Tibial artery (tissue), 4 donors: ENCODE measurements around the gene SNX9.

ENCODE experiments used
- DNase-seq, 2 donors: peaks; one replicate each; pipeline ENCODE4 v3.0.0-alpha.2; 2019
- H3K27ac ChIP-seq, 2 donors: fragments of 200-600 bp; sonication (generic) in 1 of 2; 1 replicate in 1 of 2; 2 replicates in 1 of 2; pipeline ENCODE4 v1.5.1; 2018 to 2019; ENCODE audit warnings: mild to moderate bottlenecking in 1 of 2
- H3K27me3 ChIP-seq, 2 donors: fragments of 200-600 bp; sonication (generic) in 1 of 2; one replicate each; pipeline versions ENCODE4 v1.5.1 to v1.6.0; 2016 to 2019
- H3K36me3 ChIP-seq, 3 donors: fragments of 200-600 bp; sonication (generic) in 2 of 3; one replicate each; pipeline ENCODE4 v1.5.1; 2016 to 2019; ENCODE audit warnings: mild to moderate bottlenecking in 2 of 3
- H3K4me1 ChIP-seq, 4 donors: fragments of 200-600 bp; sonication (generic) in 2 of 4; 1 replicate in 3 of 4; 2 replicates in 1 of 4; pipeline ENCODE4 v1.5.1; 2016 to 2019
- H3K4me3 ChIP-seq, 2 donors: fragments of 200-600 bp; sonication (generic) in 1 of 2; 1 replicate in 1 of 2; 2 replicates in 1 of 2; pipeline ENCODE4 v1.5.1; 2018 to 2019; ENCODE audit warnings: mild to moderate bottlenecking in 2 of 2
- H3K9me3 ChIP-seq, 3 donors: fragments of 200-600 bp; sonication (generic) in 1 of 3; one replicate each; pipeline ENCODE4 v1.5.1; 2016 to 2019
- intact Hi-C: fragments of 100-400 bp; cut with DNase I; formaldehyde crosslinking; loops from one replicate; pipeline ENCODE4 v1.15.0; 2023; ENCODE audit warnings: low total_unique reads
- TF ChIP-seq, protein P1 (sequence below), 2 experiments: fragments of 200-600 bp in 1 of 2; fragments of 450-650 bp in 1 of 2; IDR thresholded peaks; one replicate each; pipeline ENCODE4 v1.5.1; 2017 to 2019; ENCODE audit warnings: antibody characterized with exemption in 2 of 2, mild to moderate bottlenecking in 1 of 2, moderate library complexity in 1 of 2

The SNX9 gene

DNA sequence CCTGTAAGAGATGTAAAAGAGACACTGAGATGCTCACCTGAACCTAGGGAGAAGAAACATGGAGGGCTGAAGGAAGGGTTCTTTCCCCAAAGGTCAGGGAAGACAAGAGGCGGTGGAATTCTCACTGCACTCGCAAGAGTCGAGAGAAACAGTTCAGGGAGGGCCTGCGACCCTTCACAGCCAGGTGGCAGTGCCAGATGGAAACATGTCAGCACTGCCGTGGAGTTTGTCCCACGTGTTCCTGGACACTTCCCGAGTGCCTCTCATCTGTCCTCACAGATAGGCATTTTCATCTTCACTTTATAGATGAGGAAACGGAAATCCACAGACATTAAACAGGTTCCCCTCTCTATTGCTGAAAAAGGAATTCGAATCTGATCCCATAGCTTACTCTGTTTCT is 88.2 kb downstream of the SNX9 start:
- TF ChIP-seq, protein P1, sequence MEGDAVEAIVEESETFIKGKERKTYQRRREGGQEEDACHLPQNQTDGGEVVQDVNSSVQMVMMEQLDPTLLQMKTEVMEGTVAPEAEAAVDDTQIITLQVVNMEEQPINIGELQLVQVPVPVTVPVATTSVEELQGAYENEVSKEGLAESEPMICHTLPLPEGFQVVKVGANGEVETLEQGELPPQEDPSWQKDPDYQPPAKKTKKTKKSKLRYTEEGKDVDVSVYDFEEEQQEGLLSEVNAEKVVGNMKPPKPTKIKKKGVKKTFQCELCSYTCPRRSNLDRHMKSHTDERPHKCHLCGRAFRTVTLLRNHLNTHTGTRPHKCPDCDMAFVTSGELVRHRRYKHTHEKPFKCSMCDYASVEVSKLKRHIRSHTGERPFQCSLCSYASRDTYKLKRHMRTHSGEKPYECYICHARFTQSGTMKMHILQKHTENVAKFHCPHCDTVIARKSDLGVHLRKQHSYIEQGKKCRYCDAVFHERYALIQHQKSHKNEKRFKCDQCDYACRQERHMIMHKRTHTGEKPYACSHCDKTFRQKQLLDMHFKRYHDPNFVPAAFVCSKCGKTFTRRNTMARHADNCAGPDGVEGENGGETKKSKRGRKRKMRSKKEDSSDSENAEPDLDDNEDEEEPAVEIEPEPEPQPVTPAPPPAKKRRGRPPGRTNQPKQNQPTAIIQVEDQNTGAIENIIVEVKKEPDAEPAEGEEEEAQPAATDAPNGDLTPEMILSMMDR (IDR thresholded peaks at IDR 0.05) = no peak
- intact Hi-C loops = no loop called here
- Histone ChIP-seq H3K27me3 (no peaks in the 10 kb centered on the region), H3K27ac (peak overlapping the region in 1 of 2 donors; percentile 41), H3K36me3 (peaks cover 34 to 52% (median 51%) of the 10 kb centered on the region in 3 donors), H3K4me3 (no peak overlapping the region), H3K4me1 (peaks cover 0 to 11% (median 9%) of the 10 kb centered on the region in 4 donors), H3K9me3 (no peaks in the 10 kb centered on the region)
- DNase-seq = no peak

- H3K27me3 ChIP-seq = no peaks in the 10 kb centered on the region
- peaks cover 34 to 52% (median 51%) of the 10 kb centered on the region in 3 donors for H3K36me3 ChIP-seq
- H3K4me3 ChIP-seq = no peak overlapping the region
- TF ChIP-seq, protein P1 (IDR thresholded peaks at IDR 0.05) = no peak
- intact Hi-C loops = no loop called here
- no peaks in the 10 kb centered on the region for H3K9me3 ChIP-seq
- no peak for DNase-seq
- peaks cover 0 to 11% (median 9%) of the 10 kb centered on the region in 4 donors for H3K4me1 ChIP-seq
- peak overlapping the region; percentile 18 to 41 for H3K27ac ChIP-seq
Measured at GRCh38 chr6:157911786-157912185, 88.7 kb downstream of the SNX9 start.

DNA sequence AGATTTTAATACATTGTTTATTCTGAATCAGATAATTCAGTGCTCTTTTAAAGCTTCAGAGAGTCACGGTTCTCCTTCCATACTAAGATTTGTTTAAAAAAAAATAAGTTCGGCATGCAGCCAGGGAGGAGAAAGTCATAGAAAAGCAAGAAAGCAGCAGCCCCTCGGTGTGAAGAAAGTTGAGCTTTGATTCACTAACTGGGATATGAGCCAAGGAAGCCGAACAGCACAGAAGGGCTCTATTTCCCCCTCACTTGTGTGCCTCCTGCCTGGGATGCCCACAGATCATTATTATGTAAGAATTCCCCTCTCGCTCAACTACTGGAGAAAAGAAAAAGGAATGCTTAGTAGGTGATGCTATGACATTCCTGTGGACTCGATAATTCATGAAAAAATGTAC is 89.3 kb downstream of the SNX9 start:
- Histone ChIP-seq H3K36me3 (peaks cover 39 to 50% (median 49%) of the 10 kb centered on the region in 3 donors), H3K4me1 (peaks cover 0 to 11% (median 9%) of the 10 kb centered on the region in 4 donors), H3K9me3 (no peaks in the 10 kb centered on the region), H3K4me3 (no peak overlapping the region), H3K27ac (peak overlapping the region; percentile 18 to 41), H3K27me3 (no peaks in the 10 kb centered on the region)
- intact Hi-C loops = no loop called here
- no peak for DNase-seq
- TF ChIP-seq, protein P1 (IDR thresholded peaks at IDR 0.05) = no peak

DNA sequence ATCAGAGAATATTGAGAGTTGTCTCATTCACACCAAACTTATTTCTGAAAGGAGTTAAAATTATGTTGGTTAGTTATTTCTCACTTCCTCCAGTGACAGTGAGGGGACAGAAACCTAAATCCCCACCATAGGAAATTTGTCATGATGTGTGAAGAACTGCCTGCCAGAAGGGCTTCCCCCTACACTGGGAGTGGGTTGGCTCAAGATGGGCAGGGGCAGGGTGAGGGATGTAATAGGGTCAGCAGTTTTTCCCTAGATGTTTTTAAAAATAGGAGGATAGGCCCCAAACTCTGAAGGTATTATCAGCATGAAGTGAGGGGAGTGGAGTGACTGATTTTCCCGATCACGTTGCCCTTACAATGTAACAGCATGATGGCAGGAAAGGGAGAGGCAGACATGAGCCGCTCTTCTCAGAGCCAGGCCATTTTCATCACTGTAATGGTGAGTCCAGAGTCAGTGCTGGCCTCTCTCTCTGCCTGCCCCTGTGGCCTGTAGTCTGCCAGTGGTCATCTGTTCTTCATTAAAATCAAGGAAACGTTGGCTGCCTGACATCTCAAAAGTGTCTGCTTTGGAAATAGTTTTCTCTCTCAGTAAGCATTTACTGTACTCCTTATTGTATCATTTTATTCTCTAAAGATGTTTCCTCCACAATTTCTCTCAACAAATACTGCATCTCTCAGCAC is 98.8 kb downstream of the SNX9 start:
- TF ChIP-seq, protein P1 (IDR thresholded peaks at IDR 0.05) = no peak
- Histone ChIP-seq H3K4me3 (no peak overlapping the region), H3K9me3 (no peaks in the 10 kb centered on the region), H3K27me3 (no peaks in the 10 kb centered on the region), H3K36me3 (peaks cover 67 to 88% (median 73%) of the 10 kb centered on the region in 3 donors), H3K27ac (no peak overlapping the region), H3K4me1 (no peaks in the 10 kb centered on the region)
- intact Hi-C loops = no loop called here
- DNase-seq = peak in 1 of 2 donors; percentile 47

- Histone ChIP-seq H3K4me1 (no peaks in the 10 kb centered on the region), H3K27ac (no peak overlapping the region), H3K36me3 (peaks cover 58 to 94% (median 74%) of the 10 kb centered on the region in 3 donors), H3K27me3 (no peaks in the 10 kb centered on the region), H3K9me3 (no peaks in the 10 kb centered on the region), H3K4me3 (no peak overlapping the region)
- no peak for DNase-seq
- intact Hi-C loops = no loop called here
- TF ChIP-seq, protein P1 (IDR thresholded peaks at IDR 0.05) = no peak
Measured at GRCh38 chr6:157925771-157926170, 102.7 kb downstream of the SNX9 start.
